ENCODE measurements around the gene MEF2D.

MEF2D gene

GRCh38 chr1:156445789-156446263, 54.7 kb downstream of the MEF2D start:
- DNase-seq (ENCODE audit: low spot score), result no peak
- Histone ChIP-seq H3K4me3 (no peak overlapping the region), H3K27ac (no peak overlapping the region)
- TF ChIP-seq CTCF (IDR thresholded peaks at IDR 0.05), result peak; percentile 73

- Histone ChIP-seq H3K27ac (no peak overlapping the region), H3K4me3 (no peak overlapping the region)
- DNase-seq (ENCODE audit: low spot score), result no peak
- no peak for TF ChIP-seq CTCF (IDR thresholded peaks at IDR 0.05)
Measured at GRCh38 chr1:156444407-156445001, 56.1 kb downstream of the MEF2D start.

GRCh38 chr1:156443286-156443685, 57.3 kb downstream of the MEF2D start:
- H3K4me3 ChIP-seq, result no peak overlapping the region
- TF ChIP-seq CTCF (IDR thresholded peaks at IDR 0.05), result no peak
- DNase-seq (ENCODE audit: low spot score), result no peak
- H3K27ac ChIP-seq, result no peak overlapping the region

GRCh38 chr1:156440654-156441437, 59.7 kb downstream of the MEF2D start:
- Histone ChIP-seq H3K4me3 (no peak overlapping the region), H3K27ac (no peak overlapping the region)
- DNase-seq (ENCODE audit: low spot score), result no peak
- TF ChIP-seq CTCF (IDR thresholded peaks at IDR 0.05), result no peak

- DNase-seq (ENCODE audit: low spot score), result no peak
- H3K27ac ChIP-seq, result no peak overlapping the region
- no peak for TF ChIP-seq CTCF (IDR thresholded peaks at IDR 0.05)
- no peak overlapping the region for H3K4me3 ChIP-seq
Measured at GRCh38 chr1:156439777-156440183, 60.8 kb downstream of the MEF2D start.

DNA sequence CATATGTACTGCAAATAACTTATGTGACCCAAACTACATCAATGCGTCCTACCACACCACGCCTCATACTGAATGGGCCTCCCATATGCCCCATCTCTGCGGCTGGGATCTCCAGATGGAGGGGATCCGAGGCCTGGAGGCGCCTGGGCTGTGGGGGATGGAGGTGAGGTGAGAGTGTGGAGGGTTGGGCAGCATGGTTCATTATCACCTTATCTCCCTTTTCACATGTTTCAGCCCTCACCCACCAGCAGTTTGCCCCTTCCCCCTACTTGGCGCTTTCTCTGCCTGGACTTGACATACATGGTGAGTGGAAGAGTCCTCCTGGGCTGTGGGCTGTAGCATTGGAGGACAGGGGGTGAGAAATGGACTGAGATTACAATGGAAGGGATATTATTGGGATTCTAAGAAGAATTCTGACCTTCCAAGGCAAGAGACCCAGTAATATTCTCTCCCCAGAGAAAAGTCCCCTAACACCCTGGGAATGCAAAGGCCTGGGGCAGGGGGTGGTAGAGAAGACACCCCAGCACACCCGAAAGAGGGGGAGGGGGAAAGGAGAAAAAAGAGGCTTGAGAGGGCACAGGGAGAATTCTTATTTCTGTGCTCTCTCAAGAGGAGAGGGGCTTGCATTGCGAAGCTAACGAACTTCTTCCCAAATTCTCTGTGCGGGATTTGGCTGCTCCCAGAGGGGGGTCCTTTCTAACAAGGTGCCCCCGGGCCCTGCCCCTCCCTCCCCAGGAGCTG, 61.4 kb downstream of the MEF2D start:
- H3K27ac ChIP-seq, result no peak overlapping the region
- no peak for TF ChIP-seq CTCF (IDR thresholded peaks at IDR 0.05)
- no peak overlapping the region for H3K4me3 ChIP-seq
- no peak for DNase-seq (ENCODE audit: low spot score)

All from coronary artery (tissue), 2 donors.